ENCODE results near the gene TTL. TPM values are rescaled to one million over a fixed set of nuclear protein-coding genes. Genes with fewer than 3 reads are reported as not detected.
"Not testable (repeated sequence)": the region's sequence is repeated elsewhere in the genome, so short reads cannot be mapped to it uniquely, and the experiment has no call there.

The TTL gene
- 31.4 and 33.5 TPM in 2 replicates for total RNA-seq (2014; rRNA removed)
- percentile 83 among the genes with signal in this experiment for Bru-seq, nascent RNA
- BruChase-seq, experiment 1, labeled RNA remaining after a 6-hour chase = percentile 88 among the genes with signal in this experiment
- percentile 88 among the genes with signal in this experiment for BruChase-seq, experiment 2, labeled RNA remaining after a 2-hour chase
- long read RNA-seq, full-length matches to known transcripts = 79 of 194 reads
- long read RNA-seq, partial matches to known transcripts = 72 of 194 reads
- long read RNA-seq, other reads (novel, unspliced or antisense) = 43 of 194 reads

DNA sequence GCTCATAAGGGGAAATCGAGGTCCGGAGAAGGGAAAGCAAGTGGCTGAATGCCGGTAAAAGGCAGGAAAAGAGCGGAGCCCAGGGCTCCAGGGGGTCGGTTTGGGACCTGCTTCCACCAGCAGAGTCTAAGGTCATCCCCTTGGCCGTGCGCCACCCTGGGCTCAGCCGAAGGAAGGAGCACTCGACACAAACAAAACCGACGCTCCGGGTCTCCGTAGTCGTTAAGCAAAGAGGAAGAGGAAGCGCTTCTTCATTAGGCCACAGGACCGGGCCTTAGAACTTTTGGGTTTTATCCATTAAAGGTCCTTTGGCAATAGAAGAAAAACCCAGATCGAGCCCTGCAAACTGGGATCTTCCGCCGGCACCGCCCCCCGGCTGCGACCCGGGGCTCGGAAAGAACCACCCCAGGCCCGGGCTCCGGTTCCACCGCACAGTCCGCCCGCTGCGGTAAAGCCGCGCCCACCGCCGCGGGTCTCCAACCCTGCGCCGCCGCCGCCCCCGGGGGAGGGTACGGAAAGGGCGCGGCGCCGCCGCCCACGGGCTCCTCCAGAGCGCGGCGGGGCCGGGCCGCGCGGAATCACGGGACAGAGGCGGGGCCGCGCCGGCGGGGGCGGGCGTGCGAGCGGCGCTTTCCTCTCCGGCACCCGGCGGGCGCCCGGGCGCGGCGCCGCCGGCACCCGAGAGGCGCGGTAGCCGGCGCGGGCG lies at the start of gene TTL:
TTL (plus strand) TSS at position 629 of the 706 bp plus-strand sequence. CDS start 189 bp downstream, outside the sequence.
- Histone ChIP-seq H3K27ac (ENCODE audit: low read length) (peak within 1 kb of the TSS; percentile 74), H3K4me2 (ENCODE audit: low read length) (peak within 1 kb of the TSS; percentile 99), H3F3A (ENCODE audit: low read length, unreplicated experiment) (no peaks in the 10 kb centered on the region), H3K9ac (ENCODE audit: low read length) (peak within 1 kb of the TSS; percentile 94), H3K9me2 (replicated peaks; ENCODE audit: low read length) (no peaks in the 10 kb centered on the region), H4K20me1 (ENCODE audit: low read length) (no peaks in the 10 kb centered on the region), H3K4me1 (ENCODE audit: insufficient read depth, low read length) (peaks cover 17% of the 10 kb centered on the region), H3K4me3 (ENCODE audit: low read length) (peak within 1 kb of the TSS; percentile 100), H3K9me3 (ENCODE audit: low read length) (no peaks in the 10 kb centered on the region), H3K36me3 (ENCODE audit: low read depth, low read length) (peaks cover 9% of the 10 kb centered on the region; the same call in 1 of the 2 replicates), H3K27me3 (ENCODE audit: low read length) (no peaks in the 10 kb centered on the region), H2AFZ (ENCODE audit: low read length) (peak within 1 kb of the TSS; percentile 89), H3K79me2 (ENCODE audit: low read length) (peaks cover 45% of the 10 kb centered on the region)
- ATAC-seq (peak; percentile 65), DNase-seq (peak; percentile 76)
- CTCF ChIA-PET = interaction anchor here (0.6 kb wide), 1 partner anchor 19 kb away, joined by 3 read pairs; no protein-coding TSS in a partner anchor
- POLR2A ChIA-PET (ENCODE audit: unreplicated experiment) = no interaction called here
- TF ChIP-seq, protein P1, sequence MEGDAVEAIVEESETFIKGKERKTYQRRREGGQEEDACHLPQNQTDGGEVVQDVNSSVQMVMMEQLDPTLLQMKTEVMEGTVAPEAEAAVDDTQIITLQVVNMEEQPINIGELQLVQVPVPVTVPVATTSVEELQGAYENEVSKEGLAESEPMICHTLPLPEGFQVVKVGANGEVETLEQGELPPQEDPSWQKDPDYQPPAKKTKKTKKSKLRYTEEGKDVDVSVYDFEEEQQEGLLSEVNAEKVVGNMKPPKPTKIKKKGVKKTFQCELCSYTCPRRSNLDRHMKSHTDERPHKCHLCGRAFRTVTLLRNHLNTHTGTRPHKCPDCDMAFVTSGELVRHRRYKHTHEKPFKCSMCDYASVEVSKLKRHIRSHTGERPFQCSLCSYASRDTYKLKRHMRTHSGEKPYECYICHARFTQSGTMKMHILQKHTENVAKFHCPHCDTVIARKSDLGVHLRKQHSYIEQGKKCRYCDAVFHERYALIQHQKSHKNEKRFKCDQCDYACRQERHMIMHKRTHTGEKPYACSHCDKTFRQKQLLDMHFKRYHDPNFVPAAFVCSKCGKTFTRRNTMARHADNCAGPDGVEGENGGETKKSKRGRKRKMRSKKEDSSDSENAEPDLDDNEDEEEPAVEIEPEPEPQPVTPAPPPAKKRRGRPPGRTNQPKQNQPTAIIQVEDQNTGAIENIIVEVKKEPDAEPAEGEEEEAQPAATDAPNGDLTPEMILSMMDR (conservative IDR thresholded peaks at IDR 0.05; ENCODE audit: low read depth, low read length) = no peak
- TF ChIP-seq EZH2 (IDR thresholded peaks at IDR 0.05; ENCODE audit: low read length, unreplicated experiment) = no peak
- no peak for TF ChIP-seq EZH2phosphoT487 (IDR thresholded peaks at IDR 0.05; ENCODE audit: borderline replicate concordance, low read length)
- intact Hi-C loops (cut with micrococcal nuclease) = loop anchor here (1.0 kb wide), 2 partner anchors 61 to 101 kb away; partner anchors contain the start of gene POLR1B
- TSS peak; percentile 85 for BruUV-seq (replicated peaks)

- Histone ChIP-seq H3K4me2 (ENCODE audit: low read length) (peak overlapping the region; percentile 74), H3K9ac (ENCODE audit: low read length) (0 out of 2 replicates have a peak overlapping the region, but pooled peaks have one; percentile 25), H3K4me3 (ENCODE audit: low read length) (peak overlapping the region; percentile 67), H3K79me2 (ENCODE audit: low read length) (peaks cover 18% of the 10 kb centered on the region)
- H2AFZ ChIP-seq (ENCODE audit: low read length); H3K9me3 ChIP-seq (ENCODE audit: low read length); ATAC-seq; H3K9me2 ChIP-seq (replicated peaks; ENCODE audit: low read length); H3K27me3 ChIP-seq (ENCODE audit: low read length); H3K4me1 ChIP-seq (ENCODE audit: insufficient read depth, low read length); DNase-seq; H3F3A ChIP-seq (ENCODE audit: low read length, unreplicated experiment); H3K27ac ChIP-seq (ENCODE audit: low read length); H4K20me1 ChIP-seq (ENCODE audit: low read length); BruUV-seq (replicated peaks); H3K36me3 ChIP-seq (ENCODE audit: low read depth, low read length); CTCF ChIA-PET: not testable (repeated sequence)
- POLR2A ChIA-PET (ENCODE audit: unreplicated experiment) = interaction anchor here (0.6 kb wide), 1 partner anchor 146 kb away, joined by 6 read pairs; no protein-coding TSS in a partner anchor
- intact Hi-C loops (cut with micrococcal nuclease) = loop anchor here (10.0 kb wide), 2 partner anchors 178 to 308 kb away; partner anchors contain the start of gene ZC3H8
Measured at GRCh38 chr2:112432390-112432734, 49.6 kb upstream of the TTL start.

DNA sequence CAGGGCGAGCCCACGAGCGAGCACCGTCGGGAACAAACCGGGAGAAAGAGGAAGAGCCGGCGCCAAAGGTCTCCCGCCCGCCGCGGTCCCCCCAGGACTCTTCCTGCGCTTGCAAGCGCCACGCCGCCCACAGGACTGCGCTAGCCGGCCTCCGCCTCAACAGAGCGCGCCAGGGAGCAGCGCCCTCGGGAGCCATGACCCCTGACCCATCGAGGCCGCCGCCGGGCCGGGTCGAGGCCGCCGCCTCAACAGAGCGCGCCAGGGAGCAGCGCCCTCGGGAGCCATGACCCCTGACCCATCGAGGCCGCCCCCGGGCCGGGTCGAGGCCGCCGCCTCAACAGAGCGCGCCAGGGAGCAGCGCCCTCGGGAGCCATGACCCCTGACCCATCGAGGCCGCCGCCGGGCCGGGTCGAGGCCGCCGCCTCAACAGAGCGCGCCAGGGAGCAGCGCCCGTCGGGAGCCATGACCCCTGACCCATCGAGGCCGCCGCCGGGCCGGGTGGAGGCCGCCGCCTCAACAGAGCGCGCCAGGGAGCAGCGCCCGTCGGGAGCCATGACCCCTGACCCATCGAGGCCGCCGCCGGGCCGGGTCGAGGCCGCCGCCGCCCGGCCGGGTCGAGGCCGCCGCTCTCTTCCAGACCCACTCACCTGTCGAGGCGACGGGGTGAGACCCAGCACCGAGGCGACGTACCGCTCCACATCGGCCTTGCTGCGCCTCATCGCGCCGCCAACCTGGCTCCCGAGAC lies 49.0 kb upstream of the TTL start:
- 0 out of 2 replicates have a peak overlapping the region, but pooled peaks have one; percentile 48 for H2AFZ ChIP-seq (ENCODE audit: low read length)
- not testable (repeated sequence) for H3K27me3 ChIP-seq (ENCODE audit: low read length); H3K9me3 ChIP-seq (ENCODE audit: low read length); H3K36me3 ChIP-seq (ENCODE audit: low read depth, low read length); H4K20me1 ChIP-seq (ENCODE audit: low read length); BruUV-seq (replicated peaks); H3F3A ChIP-seq (ENCODE audit: low read length, unreplicated experiment); H3K4me1 ChIP-seq (ENCODE audit: insufficient read depth, low read length); H3K27ac ChIP-seq (ENCODE audit: low read length); H3K9me2 ChIP-seq (replicated peaks; ENCODE audit: low read length)
- POLR2A ChIA-PET (ENCODE audit: unreplicated experiment) = interaction anchor here (0.6 kb wide), 1 partner anchor 315 kb away, joined by 6 read pairs; no protein-coding TSS in a partner anchor
- peak overlapping the region; percentile 74 for H3K4me2 ChIP-seq (ENCODE audit: low read length)
- DNase-seq (peak; percentile 7), ATAC-seq (peak; percentile 51)
- peak overlapping the region; percentile 67 for H3K4me3 ChIP-seq (ENCODE audit: low read length)
- peaks cover 18% of the 10 kb centered on the region for H3K79me2 ChIP-seq (ENCODE audit: low read length)
- intact Hi-C loops (cut with micrococcal nuclease) = loop anchor here (10.0 kb wide), 2 partner anchors 178 to 308 kb away; partner anchors contain the start of gene ZC3H8
- CTCF ChIA-PET = interaction anchor here (0.5 to 1.0 kb wide), 9 partner anchors 172 to 802 kb away, joined by 3 to 7 read pairs (median 4); no protein-coding TSS in a partner anchor
- H3K9ac ChIP-seq (ENCODE audit: low read length) = peak overlapping the region; percentile 25; the same call in 1 of the 2 replicates
